ENCODE results near the gene PPP1R13B.

GRCh38 chr14:103859416-103860202, 12.2 kb upstream of the PPP1R13B start:
- TF ChIP-seq EZH2 (IDR thresholded peaks at IDR 0.05): no peak
- no peak for TF ChIP-seq CTCF (IDR thresholded peaks at IDR 0.05 in 2 of 3, conservative IDR thresholded peaks at IDR 0.05 in 1 of 3; ENCODE audit: borderline replicate concordance in 1 of 3, insufficient read depth in 1 of 3, low read depth in 2 of 3, low read length in 2 of 3)
- no peak for TF ChIP-seq SP1 (IDR thresholded peaks at IDR 0.05; ENCODE audit: low read depth)
- no peak for TF ChIP-seq EGR1 (IDR thresholded peaks at IDR 0.05; ENCODE audit: low read depth)
- TF ChIP-seq POLR2AphosphoS5 (IDR thresholded peaks at IDR 0.05; ENCODE audit: low read depth, low read length): no peak
- TF ChIP-seq ATF3 (IDR thresholded peaks at IDR 0.05): no peak
- no peak for TF ChIP-seq MAX (IDR thresholded peaks at IDR 0.05)
- TF ChIP-seq REST (IDR thresholded peaks at IDR 0.05; ENCODE audit: low read depth): no peak
- no peak for TF ChIP-seq POLR2A (IDR thresholded peaks at IDR 0.05; ENCODE audit: borderline replicate concordance, extremely low read depth, insufficient read depth, insufficient read length)
- TF ChIP-seq RAD21 (IDR thresholded peaks at IDR 0.05; ENCODE audit: low read depth): no peak
- no peak for TF ChIP-seq EZH2phosphoT487 (IDR thresholded peaks at IDR 0.05; ENCODE audit: borderline replicate concordance)
- no peak for TF ChIP-seq ZBTB33 (IDR thresholded peaks at IDR 0.05; ENCODE audit: extremely low read depth, insufficient replicate concordance, low read length)
- no peak for TF ChIP-seq CEBPB (IDR thresholded peaks at IDR 0.05; ENCODE audit: low read depth)
